Stimulated activated naive CD4-positive, alpha-beta T cell treated with Interleukin-2 at 50 U/mL for 16 hours (primary cell): ENCODE data around the gene EXOC3L1.

ENCODE experiments used
- DNase-seq: peaks from one replicate; lab custom pipeline; 2025; lab: John Stamatoyannopoulos, UW

The EXOC3L1 gene

DNA sequence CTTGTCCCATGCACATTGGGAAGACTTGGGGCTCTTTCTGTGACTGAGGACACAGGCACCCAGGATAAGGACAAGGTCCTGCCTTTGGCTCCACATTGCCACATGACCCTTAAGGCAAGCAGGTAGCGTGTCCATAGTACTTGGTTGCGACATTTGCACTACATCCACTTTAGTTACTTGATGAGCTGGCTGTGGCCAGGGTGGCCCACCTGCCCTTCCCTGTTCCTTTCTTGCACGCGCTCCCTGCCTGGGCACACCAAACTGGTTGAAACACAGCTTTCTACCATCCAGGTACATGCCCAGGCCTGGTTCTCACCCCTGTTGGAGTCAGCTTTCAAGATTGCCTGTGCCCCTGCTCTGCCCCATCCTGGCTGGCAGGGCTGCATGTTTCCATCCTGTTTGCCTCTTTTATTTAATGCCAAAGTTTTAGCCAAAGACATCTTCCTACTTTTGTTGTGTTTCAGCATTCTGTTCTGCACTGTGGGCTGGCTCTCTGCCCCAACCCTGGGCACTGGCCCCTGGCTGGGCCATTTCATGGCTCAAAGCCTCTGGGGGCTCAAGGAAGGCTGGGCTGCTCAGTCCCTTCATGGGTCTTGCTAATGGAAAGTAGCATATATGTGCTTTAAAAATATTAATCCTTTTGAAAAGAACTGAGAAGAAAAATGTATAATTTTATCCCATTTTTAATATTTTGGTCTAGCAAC lies 42.3 kb downstream of the EXOC3L1 start:
- DNase-seq = no peak

DNA sequence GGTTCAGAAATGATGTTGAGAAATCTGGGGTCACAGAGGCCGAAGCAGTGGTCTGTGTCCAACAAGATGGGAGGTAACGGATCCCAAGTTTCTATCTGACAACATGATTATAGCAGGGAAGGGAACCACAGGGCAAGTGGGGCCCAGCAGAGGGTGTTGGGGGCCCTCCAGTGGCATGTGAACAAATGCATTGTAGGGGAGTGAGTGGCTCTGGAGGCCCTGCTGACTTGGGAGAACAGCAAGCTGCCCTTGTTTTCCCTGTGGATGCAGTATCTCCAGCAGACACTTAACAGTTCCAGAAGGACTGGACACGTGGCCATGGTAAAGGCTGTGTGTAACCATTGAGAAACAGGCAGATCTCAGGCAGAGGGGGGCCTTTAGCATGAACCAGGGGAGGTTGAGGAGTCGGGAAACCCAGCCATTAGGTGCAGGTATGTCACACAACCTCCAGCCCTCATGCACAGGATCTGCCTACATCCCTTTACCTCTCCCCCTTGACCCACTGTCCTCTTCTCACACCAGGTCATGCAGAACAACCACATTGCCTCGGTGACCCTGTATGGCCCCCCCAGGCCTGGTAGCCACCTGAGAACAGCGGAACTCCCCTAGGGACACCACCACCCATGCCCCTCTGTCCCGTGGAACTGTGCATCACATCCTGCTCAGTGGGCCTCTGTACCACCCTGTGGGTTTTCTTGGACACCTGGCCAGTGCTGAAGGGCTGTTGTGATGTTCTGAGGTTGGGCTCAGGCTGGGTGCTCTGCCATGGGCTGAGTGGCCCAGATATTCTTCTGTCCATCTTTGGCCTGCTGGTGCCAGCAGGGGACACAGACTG lies 43.2 kb downstream of the EXOC3L1 start:
- no peak for DNase-seq

DNA sequence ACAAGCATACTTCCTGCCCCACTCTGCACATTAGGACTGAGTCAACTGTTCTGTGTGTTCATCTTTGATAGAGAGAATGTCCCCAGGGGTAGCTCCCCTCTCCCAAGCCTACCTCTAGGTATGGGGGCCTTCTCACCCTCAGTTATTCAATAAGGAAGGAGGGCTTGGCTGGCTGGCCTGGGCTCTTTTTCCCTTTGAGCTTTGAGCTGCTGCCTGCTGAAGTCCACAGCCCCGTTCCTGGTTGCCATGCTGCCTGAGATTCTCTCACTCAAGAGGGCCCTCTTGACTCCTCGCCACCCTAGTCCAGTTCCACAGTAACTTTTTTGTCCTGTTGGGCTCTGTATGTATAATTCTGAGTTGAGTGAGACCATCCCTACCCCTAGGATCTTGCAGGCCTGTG lies 44.2 kb downstream of the EXOC3L1 start:
- DNase-seq = no peak

DNA sequence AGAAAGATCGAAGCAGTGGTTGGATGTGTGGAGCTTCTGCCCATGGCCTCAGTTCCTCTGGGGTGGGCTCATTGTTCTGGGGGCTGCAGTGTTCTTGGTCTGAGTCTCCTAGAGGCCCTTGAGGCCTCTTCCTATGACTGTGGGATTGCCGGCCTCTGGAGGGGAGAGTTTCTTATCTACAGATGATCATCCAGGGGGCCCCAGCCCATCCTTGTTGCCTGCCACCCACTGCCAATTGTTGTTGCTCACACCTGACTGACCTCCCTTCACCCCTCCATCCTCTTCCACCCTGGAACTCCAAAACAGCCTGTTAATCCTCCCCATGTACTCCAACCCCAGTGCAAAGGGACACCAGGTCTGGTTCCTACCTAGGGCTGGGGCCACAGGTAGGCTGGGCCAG lies 45.0 kb downstream of the EXOC3L1 start:
- no peak for DNase-seq

DNA sequence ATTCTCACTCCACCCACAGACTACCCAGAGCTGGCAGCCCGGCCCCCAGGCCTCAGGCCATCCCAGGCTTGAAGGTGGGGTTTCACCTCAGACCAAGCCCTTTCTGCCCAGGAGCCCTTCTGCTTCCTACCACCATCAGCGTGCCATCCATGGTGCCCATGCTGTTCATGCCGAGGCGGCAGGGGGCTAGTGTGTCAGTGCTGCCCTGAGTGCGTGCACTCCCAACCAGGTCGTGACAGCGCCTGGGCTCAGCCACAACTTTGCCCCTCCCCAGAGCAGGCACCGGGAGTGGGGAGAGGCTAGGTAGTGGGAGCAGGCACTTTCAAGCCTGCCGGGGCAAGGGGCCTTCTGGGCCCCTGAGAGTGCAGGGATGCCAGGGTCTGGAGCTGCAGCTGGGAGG lies 47.6 kb downstream of the EXOC3L1 start:
- no peak for DNase-seq

DNA sequence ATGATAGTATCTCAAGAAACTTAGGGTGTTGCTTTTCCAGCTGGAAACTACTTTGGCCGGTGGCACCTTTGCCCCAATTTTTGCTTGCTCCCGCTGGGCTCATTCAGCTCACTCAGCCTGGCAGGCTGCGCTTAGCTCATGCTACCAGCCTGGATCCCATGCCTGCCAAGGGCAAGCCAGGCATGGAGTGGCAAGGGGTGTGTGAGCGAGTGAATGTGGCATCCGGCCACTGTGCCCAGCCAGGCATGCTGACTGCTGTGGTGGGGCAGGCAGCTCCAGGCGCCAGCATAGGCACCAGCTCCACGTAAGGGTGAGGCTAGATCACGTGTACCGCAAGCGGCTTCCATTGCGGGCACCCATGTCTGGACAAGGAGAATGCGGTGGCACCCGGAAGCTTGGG lies 48.5 kb downstream of the EXOC3L1 start:
- no peak for DNase-seq

DNA sequence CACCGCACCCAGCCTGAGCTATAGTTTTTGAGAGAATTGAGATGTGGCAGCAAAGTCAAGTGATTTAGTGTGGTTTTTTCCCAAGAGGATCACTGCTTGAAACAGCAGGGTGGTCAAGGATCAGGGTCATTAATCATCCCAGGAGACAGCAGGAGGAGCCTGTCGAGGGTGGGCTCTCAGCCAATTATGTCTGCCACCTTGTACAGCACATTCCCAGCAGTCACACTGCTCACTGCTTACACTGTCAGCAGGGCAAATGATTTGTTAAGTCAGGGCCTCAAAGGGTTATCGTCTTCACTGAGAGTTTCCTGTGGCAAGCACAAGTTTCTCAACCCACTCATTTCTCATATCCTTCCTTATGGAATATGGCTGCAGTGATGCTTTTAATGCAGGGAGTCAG lies 52.3 kb downstream of the EXOC3L1 start:
- no peak for DNase-seq
